MV-4-11 (cell line): ENCODE data around the gene RPRD1B.
A peak's percentile ranks its signal among the peaks of the same experiment; 100 is the strongest.
"Not testable (repeated sequence)": the region's sequence is repeated elsewhere in the genome, so short reads cannot be mapped to it uniquely, and the experiment has no call there.

ENCODE experiments used
- DNase-seq: peaks from one replicate; lab custom pipeline; 2025; lab: John Stamatoyannopoulos, UW

The RPRD1B gene

DNA sequence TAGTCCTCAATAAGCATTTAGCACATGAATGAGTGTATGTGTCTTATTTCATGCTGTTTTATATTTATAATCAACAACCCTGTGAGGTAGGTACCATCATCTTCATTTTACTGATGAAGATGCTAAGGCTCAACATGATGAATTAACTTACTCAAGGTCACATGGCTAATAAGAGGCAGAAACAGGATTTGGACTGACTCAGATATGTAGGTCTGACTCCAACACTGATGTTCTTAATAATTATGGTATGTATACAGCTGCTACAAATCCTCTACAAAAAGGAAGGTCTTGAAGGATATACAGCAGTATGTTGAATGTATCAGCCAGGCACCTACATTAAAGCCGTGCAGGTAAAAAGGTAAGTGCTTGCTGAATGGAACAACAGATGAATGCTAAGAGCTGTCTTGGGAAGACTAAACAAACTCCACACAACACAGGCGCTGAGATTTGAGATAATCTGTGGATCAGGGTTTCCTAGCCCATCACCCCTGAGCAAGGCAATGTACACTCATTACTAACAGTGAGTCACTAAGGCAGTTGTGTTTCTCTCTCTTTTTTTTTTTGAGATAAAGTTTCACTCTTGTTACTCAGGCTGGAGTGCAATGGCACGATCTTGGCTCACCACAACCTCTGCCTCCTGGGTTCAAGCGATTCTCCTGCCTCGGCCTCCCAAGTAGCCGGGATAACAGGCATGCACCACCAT lies 32.2 kb upstream of the RPRD1B start:
- DNase-seq = no peak

DNA sequence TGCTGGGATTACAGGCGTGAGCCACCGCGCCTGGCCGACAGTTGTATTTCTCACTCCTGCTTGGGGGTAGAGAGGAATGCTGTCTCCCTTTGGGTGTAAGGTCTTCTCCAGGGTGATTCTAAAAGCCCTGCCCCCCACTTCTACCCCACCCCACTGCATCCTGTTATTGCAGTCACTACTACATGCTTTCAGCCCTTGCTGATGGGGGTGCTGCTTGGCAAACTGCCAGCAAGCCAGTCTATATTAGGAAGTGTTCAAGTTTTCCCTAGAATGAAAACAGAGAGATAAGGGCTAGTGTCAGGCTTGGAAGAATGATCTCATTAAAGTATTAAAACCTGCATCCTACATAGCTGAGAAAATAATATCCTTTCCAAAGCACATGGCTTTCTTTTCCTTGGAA lies 31.6 kb upstream of the RPRD1B start:
- no peak for DNase-seq

DNA sequence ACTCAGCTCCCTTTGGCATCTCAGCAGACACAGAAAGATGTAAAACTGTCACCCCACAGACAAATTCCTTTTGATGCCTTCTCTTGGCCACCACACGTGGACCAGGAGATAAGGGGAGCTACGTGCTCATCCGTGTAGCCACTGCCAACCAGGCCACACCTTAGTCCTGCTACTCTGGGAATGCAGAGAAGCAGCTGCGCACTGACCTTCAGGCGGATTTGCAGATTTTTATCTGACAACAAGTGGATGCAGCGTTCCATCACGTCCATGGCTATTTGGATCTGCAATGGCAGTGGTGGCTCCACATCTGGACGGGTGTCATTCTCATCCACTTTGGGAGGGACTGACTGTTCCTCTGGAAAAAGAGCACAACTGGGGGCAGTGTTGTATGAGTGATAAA lies 31.1 kb upstream of the RPRD1B start:
- no peak for DNase-seq

DNA sequence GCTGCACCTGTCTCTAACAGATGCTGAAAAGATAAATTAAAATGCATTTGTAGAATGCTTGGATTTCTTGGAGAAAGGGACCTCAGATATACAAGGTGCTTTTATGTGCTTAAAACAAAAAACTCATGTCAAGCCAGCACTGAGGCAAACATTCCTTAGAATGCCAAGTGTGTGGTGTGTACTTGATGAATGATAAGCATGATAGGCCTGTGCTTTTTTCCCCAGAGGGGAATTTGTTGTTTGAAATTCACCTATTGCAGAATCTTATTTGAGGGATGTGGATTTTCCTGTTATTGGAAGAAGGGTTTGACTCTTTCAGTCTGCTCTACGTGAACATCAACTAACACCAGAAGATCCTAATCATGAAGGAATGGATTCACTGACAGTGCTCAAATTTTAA lies 29.1 kb upstream of the RPRD1B start:
- DNase-seq = no peak

DNA sequence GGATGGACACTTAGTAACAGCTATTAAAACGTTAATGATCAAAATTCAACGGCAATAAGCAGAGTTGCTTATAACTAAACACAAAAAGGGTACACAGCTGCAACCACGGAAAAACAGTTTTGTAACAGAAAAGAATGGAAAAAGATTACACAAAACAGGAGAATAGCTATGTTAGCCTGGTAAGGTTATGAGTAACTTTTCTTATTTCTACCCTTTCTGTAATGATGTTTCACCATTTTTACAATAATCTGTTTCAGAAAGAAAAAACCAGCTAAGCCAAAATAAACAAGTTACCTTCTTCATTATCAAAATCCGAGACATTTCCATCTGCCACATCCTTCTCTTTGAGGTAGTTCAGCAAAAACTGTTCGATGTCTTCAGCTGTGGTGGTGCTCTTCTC lies 27.6 kb upstream of the RPRD1B start:
- no peak for DNase-seq

DNA sequence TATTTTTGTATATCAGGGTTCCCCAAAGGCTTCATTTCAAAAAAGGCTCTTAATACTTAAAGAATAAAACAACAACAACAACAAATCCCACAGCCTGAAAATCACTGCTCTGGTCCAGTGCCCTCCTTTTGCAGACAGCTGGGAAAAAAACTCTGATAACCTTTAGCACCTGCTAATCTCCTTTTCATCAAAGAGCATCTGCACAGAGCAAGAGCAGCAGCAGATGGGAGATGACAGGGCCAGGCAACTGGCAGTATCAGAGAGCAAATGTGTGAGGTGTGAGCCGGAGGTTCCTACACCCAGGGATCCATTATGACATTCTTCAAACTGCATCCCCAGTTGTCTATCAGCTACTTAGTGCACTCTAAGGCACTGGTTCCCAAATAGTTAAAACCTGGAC lies 26.0 kb upstream of the RPRD1B start:
- no peak for DNase-seq

DNA sequence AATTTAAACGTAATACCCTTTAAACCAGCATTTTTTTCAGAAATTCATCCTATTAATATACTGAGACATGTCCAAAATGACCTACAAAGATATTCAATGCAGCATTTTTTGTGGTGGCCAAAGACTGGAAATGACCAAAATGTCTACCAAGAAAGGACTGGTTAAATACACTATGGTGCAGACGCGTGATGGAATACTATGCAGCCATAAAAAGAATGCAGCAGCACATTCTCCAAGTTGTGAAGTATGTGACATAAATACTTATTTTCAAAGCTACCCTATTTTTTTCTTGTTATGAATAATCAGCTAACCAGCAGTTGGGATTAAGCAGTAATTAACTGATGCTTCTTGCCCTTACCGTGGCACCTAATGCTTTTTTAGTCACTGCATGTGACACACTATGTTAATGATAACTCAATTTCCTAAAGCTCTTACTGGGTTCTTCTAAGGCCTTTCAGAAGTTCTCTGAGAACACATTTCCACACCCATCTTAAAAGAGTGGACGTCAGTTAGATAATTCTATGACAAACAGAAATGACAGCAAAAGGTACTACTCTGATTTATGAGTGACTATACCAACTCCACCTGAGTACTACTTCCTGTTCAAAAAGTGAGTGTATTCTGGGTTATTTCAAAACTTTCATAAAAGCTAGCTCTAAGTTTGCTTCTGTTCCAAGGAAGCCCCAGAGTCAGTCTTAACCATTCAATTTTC lies 25.2 kb upstream of the RPRD1B start:
- DNase-seq = no peak

DNA sequence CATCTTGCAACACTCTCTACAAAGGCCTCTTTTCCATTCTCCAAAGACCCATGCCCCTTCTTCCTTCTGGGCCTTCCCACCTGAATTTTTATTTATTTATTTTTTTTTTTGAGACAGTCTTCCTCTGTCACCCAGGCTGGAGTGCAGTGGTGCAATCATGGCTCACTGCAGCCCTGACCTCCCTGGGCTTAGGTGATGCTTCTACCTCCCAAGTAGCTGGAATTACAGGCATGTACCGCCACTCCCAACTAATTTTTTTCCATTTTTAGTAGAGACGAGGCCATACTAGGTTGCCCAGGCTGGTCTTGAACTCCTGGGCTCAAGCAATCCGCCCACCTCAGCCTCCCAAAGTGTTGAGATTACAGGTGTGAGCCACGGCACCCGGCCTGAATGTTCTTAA lies 24.1 kb upstream of the RPRD1B start:
- DNase-seq = not testable (repeated sequence)

DNA sequence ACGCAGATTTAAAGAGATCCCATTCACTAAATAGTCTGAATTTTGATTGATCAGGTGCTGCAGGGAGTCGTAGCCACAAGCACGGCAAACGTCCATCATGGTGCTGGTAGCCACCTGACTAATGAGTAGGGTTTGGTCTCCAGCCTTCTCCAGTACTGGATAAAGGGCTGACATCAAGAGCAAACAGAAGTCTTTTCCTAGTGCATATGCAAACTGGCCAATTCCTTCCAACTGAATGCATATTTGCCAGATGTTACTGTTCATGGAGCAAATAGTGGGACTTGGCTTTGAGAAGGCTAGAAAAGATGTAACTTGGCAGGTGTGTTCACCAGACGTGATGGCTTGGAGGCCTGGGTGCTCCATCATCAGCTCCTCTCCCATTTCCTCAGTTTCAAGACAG lies 21.9 kb upstream of the RPRD1B start:
- DNase-seq = no peak

DNA sequence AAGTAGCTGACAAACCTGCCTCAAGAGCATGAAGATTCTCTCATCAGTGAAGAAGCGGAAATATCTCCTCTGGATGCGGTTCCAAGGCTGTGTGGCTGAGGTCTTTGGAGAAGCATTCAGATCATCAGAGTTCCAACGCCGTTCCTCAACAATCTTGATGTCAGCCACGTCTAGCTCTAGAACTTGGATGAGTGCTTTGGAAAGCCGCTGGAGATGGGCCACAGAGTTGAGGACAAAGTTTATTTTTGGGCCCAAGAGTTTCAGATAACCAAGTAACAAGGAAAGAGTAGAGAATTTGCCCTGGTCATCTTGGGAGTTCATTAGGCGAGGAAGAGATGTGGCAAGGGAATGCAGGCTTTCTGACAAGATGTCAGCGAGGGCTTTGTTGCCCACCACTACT lies 21.2 kb upstream of the RPRD1B start:
- no peak for DNase-seq

DNA sequence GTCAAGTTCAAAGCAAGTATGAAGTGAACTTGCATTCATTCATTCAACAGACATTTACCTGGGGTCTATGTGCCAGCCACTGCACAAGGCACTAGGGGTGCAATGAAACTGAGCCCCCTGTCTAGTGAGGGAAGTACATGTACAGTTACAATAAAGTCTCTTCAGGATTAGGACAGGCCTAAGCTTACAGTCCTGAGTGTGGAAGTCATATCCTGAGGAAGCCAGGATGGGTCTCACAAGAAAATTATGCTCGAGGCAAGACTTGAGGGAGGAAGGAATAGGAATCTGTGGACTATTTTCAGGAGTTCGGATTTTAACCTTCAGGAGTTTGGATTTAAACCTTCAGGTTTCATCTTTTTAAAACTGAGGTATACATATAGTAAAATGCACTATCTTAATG lies 19.7 kb upstream of the RPRD1B start:
- DNase-seq = no peak

DNA sequence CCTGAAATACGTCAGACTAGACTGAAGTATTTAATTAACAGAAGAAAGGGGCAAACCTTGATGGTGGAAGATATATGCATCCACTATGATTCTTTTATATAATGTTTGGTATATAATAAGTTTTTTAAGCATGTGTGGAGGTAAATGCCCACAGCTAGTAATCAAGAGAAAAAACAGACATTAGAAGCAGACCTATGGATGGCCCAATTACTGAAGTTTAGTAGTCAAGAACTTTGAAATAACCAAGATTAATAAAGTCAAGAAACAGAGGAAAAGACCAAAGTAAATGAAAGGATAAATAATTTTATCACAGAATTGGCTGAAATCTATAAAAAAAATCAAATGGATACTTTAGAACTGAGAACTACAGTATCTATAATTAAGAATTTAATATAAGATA lies 15.6 kb upstream of the RPRD1B start:
- DNase-seq = no peak

DNA sequence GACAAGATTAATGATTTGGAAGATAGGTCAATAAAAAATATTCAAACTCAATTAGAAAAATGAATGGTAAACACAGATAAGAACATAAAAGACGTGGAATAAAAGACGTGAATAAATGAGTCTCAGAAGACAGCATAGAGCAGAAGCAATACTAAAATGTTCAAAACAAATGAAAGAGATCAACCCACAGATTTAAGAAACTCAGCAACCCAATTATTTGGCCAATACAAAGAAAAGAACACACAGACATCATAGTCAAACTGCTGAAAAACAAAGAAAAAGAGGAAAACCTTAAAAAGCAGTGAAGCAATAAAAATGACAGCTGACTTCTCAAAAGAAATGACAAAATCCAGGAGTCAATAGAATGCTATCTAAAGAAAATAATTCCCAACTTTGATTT lies 15.2 kb upstream of the RPRD1B start:
- no peak for DNase-seq

DNA sequence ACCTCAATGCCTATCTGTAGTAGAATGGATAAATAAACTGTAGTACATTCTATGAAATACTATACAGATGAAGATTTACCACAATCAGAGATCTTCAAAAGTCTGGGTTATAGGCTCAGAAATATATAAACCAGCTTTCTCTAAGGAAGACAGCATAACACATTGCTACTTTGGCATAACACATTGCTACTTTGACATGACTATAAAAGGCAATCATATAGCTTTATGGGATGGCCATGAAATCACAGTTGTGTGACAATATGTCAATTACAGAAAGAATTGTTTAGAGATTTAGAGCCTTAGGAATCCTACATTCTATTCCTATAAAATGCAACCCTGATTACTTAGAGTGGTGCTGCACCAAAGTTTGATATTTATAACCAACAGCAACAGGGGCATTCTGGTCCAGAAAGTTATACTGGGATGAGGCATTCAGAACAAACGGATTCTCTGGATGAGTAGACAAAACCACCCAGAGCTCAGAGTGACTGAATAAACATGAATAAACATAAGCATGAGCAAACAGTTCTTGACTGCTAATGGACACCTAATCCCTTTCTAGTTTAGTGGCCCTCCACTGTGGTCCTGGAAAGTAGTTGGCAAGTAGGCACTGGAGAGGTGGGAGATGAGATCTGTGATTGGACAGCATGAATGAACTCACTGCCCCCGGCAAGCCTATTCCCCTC lies 12.3 kb upstream of the RPRD1B start:
- no peak for DNase-seq

DNA sequence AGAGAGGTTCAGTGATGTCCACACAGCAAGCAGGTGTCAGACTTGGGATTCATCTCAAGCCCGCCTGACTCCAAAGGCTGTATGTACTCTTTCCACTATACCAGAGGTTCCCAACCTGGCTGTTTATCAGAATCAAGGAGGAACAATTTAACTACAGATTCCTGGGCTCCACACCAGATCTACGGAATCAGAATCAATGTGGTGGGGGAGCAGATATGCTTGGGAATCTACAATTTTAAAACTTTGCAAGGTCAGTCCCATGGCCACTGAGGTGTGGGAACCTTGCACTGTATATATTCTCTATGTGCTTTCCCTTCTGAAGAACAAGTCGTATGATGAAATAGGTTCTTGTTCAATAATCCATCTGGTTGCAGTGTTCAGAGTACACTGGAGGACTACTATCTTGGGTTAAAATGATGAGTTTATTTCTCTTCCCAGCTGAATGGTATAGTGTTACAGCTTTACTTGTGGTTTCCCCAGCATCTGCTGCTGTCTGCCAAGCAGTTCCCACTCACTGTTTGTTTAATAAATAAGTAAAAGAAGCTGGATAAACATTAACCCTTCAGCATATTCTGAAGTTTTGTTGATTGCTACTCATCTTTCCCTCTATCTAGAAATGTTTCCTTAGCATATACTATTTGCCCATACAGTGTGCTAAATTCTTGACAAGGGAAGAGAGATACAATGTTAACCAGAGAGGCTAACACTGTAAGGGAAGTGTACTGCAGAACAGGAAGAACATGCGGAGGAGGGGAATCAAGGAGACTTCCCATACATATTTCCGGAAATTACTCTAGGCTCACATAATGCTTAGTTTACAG lies 10.2 kb upstream of the RPRD1B start:
- DNase-seq = peak; percentile 67

DNA sequence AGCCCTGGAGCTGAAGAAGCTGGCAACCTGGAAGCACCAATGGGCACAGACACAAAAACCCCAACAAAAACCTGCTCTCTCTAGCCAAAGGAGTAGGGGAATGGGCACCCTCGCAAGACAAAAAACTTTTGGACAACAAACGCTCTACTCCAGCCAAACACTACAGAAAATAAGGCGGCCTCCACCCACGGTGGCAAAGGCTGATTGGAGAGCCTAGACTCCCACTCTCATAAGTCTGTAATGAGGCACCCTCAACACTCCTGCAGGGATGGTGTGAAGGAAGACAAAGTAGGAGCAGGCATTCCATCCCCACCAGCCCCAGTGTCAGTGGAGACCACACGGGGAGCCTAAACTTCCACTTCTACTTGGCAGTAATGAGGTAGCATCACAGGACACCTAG lies 9.1 kb upstream of the RPRD1B start:
- no peak for DNase-seq

DNA sequence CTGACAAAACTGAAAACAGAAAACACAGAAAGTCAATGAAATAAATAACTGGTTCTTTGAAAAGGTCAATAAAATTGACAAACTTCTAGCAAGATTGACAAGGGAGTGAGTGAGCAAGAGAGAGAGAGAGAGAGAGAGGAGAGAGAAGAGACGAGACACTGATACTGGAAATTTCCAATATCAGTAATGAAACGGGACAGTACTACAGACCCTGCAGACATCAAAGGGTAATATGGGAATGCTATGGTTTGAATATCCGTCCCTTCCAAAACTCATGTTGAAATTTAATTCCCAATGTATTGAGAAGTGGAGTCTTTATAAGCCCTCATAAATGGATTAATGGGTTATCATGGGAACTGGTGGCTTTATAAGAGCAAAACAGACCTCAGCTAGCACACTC lies 4.1 kb upstream of the RPRD1B start:
- DNase-seq = no peak

DNA sequence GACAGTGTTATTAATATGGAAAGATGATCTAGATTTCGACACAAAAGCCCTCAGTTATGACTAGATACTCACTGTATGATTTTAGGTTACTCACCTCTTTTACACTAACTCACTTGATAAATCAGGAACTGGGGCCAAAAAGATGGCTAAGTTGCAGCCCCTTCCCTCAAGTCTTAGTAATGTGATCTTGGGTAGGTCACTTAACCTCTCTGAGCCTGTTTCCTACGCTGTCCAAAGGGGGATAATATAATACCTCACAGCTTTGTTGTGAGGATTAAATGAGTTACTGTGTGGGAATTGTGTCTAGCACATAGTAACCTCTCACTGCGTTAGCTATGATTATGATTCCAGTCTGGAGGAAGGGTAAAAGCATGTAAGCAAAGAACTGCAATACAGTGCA lies 1.6 kb upstream of the RPRD1B start:
- no peak for DNase-seq

DNA sequence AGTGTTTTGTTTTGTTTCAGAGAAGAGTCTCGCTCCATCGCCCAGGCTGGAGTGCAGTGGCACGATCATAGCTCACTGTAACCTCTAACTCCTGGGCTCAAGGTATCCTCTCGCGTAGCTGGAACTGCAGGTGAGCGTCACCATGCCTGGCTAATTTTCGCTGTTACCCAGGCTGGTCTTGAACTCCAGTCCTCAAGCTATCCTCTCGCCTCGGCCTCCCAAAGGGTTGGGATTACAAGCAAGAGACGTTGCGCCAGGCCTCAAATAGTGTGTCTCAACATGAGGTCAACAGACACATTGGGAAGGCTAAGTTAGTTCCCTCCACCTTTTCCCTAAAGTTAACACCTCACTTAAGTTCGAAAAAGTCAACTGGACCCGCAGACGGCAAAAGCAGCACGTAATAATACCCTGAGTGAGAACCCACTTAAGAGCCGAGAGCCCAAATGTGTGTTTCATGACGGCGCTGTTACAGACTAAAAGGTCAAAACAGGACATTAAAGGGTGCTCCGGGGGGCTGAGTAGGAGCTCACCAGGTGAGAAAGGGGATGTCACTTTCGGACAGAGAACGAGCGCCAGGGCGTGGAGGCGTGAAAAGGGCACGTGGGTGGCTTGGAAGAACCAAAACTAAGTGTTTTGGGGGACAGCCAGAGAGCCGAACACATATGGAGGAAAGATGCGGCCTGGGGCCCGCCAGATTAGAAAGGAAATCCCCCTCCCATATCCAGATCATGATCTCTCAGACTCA lies 789 bp upstream of the RPRD1B start:
- peak; percentile 66 for DNase-seq

DNA sequence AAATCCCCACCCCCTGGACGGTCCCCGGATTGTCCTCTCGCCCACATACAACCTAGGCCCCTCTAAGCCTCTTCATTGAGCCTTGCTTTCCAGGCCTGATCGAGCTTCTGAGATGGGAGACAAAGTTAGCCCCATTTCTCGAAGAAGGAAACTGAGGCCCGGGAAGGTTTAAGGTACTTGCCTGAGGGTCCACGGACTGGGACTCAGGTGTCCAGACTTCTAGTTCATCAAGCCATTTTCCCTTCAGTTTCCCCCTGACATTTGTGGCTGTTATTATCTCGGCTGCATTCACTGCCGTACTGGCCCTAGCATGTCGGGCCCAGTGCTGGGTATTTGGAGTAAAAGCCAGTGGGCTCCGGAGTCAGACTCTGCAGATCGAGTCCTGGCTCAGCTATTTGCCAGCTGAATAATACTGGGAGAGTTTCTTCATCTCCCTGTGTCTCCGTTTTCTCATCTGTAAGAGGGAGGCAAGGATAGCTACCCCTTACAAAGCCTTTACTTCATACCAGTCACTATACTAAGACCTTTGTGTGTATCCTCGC lies 633 bp downstream of the RPRD1B start:
- no peak for DNase-seq

DNA sequence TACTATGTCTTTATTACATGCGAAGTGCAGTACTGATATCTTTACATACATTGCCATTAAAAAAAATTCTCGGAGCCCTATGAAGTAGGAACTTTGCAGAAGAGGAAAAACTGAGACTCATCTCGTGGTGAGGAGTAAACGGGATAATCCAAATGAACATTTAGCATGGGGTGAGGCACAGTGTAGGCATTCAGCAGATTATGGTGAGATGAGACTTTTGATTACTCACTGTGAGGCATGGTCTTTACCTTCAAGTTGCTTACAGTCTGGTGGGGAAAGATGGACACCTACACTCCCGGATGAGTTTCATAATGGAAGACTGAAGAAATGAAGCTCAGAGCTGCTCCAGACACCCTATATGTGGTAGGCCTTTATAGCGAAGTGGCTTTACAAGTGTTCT lies 1.4 kb downstream of the RPRD1B start:
- no peak for DNase-seq

DNA sequence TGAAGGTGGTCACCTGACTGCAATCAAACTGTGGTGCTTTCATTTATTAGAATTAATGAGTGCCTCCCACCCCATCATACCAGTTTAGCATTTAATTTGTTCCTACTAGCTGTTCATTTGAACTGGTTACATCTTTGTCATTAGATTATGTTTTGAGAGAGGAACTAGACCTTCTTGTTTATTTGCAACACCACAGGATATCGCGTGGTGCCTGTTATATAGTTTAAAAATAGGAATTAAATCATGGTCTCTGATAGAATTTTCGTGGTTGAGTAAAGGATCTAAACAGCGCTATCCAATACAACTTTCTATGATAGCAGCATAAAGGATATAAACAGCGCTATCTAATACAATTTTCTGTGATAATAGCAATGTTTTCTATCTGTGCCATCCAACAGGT lies 2.8 kb downstream of the RPRD1B start:
- no peak for DNase-seq
